HG03159 (cell line): ENCODE measurements around the gene NOSTRIN.
"Not testable (repeated sequence)": the region's sequence is repeated elsewhere in the genome, so short reads cannot be mapped to it uniquely, and the experiment has no call there.

Source experiments
- ATAC-seq: cut with Tn5 transposase; IDR thresholded peaks from one replicate; pipeline ENCODE4 v1.9.1; 2021; ENCODE audit warnings: mild to moderate bottlenecking, moderate library complexity; ENCODE audit not compliant: unreplicated experiment

The NOSTRIN gene

GRCh38 chr2:168816369-168816768 is 13.9 kb downstream of the NOSTRIN start:
- ATAC-seq = no peak

DNA sequence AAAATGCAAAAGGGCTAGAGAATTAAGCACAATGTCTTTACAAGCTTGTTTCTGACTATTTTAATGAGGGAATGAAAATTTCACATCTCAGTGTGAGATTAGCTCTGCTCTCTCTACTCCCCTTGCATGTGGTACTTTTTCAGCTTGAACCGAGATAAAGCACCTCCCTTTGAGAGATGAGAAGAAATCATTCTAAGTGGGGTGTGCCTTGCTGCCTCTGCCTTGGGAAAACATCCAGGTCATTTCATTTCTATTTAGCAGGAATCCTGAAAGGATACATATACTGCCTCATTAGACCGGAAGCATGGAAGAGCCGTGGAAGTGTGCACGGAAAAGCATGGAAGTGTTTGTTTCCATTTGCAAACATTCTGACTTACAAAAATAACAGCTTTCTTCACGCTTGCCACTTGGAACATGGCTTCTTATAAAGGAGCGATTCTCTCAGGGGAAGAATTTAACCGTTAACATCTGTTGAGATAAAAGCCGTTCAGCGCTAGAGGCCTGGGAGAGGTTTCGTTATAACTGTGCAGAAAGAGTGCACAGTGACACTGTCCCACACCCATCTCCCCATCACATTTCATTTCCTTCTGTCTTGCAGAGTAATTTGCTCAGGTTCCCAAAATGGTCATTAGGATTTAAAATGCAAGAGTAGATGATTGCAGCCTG is 16.7 kb downstream of the NOSTRIN start:
- no peak for ATAC-seq

DNA sequence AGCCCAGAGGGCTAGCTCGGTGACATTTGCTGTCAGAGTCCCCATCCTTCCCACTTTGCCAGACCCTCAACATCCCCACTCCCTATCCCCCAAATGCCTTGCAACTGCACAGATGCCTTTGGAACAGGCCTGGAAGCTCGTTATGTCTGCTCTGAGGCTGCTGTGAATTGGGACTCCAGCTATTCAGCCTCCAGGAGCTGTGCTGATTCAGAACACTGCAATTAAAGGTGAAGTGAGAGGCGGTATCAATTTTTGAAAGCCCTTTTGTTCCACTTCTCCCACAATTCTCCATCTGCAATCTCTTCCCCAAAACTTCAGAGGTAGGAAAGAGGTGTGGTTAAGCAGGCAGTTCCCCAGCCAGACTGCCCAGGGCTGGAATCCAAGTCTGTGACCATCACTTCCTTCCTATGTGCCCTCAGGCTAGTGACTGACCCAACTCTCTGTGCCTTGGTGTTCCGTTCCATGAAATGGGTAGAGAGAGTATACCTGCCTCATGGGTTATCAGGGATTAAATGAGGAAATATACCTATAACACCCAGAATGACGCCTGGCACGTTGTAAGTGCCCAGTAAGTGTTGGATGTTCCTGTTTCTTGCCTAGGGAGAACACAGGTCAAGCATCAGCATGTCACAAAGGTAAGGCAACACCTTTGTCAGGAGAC is 17.5 kb downstream of the NOSTRIN start:
- no peak for ATAC-seq

DNA sequence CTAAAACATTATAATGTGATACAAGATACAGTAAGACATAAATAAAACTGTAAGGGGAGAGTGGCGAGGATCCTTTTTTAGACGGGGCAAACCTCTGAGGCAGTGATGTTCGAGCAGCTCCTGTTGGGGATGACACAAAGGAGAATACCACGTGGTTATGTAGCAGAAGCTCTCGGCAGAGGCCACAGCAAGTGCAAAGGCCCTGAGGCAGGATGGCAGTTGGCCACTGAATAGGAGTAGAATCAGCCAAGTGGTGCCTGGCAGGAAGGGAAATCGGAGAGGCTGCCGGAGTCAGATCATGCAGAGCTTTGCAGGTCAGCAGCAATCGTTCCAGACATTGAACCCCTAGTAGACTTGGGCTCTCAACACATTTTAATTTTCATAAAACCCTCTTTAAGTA is 19.1 kb downstream of the NOSTRIN start:
- ATAC-seq = no peak

DNA sequence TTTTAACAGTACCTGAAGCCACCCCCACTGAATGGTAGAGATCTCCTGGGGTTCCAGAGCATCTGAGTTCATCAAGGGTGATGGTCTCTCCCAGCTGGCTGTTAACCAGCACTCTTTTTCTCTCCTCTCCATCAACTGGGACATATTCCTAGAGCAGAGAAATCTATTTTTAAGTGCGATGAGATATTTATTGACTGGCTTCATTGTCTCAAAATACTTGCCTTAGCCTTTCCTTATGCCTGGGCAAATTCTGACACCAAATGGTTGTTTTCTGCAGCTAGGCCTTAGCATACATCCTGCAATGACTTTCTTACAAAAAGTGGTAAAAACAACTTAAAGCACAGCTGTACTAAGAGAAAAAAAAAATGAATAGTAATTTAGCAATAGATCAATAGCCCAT is 19.6 kb downstream of the NOSTRIN start:
- no peak for ATAC-seq

DNA sequence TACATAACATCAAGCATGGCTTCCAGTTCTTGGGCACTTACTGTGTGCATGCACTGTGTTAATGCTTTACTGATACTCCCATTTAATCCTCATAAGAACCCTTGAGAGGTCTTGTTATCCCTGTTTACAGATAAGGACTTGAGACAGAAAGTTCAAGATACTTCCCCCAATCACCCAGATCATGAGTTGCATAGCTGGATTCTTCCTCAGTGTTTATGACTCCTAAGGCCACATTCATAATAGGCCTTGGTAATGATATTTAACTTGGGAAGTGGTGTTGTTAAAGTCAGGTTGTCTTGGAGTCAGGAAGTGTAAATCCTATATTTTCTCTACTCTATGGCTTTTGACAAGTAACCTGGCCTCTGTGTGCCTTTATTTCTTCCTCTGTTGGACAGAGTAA is 22.7 kb downstream of the NOSTRIN start:
- no peak for ATAC-seq

DNA sequence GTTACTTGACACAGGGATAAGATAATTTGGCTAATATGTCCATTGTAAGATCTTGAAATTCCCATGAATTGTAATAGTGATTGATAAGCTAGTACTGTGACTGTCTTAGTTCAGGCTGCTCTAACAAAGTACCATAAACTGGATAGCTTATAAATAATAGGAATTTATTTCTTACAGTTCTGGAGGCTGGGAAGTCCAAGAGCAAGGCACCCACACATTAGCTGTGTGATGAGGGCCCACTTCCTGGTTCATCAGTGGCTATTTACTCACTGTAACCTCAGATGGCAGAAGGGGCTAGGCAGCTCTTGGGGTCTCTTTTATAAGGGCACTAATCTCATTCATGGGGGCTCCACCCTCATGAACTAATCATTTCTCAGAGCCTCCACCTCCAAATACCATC is 28.5 kb downstream of the NOSTRIN start:
- no peak for ATAC-seq

DNA sequence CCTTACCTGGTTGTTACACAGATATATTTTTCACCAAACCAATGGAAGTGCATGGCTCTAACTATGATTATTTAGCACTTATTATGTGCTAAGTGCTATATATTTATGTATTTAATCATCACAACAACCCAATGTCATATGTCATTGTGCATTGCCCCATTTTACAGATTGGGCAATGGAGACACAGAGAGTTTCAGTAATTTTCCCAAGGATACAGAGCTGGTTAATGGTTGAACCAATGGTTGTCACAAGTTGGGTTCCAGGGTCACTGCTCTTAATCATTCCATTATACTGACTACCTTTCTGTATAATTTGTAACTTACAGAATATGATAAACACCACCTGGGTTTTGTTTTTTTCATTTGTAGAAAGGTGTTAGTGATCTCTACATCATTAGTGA is 29.2 kb downstream of the NOSTRIN start:
- ATAC-seq = no peak

DNA sequence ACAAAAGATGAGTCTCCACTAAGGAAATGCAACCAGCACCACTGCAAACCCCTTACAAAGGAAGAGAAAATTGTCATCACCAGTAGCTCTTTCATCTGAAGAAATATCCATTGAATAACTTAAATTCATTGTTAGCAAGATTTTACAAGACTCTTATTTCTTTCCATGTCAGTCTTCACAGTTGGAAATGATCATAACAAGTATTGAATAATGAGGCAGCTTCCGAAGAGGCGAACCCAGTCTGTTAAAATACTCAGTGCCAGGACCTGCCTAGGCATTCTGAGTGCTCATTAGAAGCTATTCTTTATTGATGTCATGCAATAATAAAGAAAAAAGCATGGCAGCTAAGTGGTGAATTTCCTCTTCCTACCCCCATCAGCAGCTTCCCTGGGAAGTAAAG is 33.5 kb downstream of the NOSTRIN start:
- ATAC-seq = no peak

DNA sequence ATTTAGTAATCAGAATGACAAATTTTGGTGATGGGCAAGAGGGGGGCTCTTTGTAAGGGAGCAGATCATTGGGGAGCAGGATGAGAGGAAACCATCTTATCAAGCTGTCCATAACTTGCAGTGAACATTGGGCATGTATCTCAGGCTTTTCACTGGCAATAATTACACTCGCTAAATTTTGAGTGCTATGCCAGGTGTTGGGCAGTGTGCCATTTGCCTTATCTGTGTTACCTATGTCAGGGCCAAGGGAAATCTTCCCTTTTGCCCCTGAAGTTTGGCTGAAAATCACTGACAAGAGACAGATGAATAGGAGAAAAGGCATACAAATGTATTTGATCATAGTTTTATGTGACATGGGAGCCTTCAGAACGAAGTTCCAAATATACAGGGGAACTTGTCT is 39.0 kb downstream of the NOSTRIN start:
- ATAC-seq = no peak

- ATAC-seq = no peak
Measured at GRCh38 chr2:168843253-168843652, 40.8 kb downstream of the NOSTRIN start.

GRCh38 chr2:168848225-168848624 is 45.8 kb downstream of the NOSTRIN start:
- no peak for ATAC-seq

DNA sequence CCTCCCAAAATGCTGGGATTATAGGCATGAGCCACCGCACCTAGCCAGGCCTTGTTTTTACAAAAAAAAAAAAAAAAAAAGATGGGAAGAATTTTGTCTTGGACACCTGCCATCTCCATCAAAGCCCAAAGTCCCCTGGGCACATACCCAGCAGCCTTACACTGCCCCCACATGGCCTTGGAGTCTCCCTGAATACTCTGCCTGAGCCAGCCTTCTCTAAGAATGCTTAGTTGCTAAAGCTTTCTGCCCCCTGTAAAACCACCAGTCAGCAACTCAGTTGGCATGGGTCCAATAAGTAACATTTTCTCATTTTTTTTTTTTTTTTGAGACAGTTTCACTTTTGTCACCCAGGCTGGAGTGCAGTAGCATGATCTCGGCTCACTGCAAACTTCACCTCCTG is 47.2 kb downstream of the NOSTRIN start:
- no peak for ATAC-seq

DNA sequence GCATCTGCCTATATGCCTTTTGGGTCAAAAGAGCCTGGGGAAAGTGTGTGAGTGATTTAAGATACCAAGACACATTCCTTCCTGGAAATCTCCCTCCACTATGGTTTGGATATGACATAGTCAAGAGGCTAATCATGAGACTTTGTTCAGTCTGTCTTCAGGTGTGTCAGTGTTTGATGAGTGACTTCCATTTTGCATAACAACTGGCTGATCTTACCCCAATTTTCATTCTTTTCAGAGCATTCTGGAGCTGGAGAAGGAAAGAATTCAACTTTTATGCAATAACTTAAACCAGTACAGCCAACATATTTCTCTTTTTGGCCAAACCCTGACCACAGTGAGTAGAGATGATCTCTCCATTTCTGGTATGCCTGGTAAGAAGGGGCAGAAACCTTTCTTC is 48.4 kb downstream of the NOSTRIN start:
- no peak for ATAC-seq

GRCh38 chr2:168851674-168852320 is 49.4 kb downstream of the NOSTRIN start:
- no peak for ATAC-seq

DNA sequence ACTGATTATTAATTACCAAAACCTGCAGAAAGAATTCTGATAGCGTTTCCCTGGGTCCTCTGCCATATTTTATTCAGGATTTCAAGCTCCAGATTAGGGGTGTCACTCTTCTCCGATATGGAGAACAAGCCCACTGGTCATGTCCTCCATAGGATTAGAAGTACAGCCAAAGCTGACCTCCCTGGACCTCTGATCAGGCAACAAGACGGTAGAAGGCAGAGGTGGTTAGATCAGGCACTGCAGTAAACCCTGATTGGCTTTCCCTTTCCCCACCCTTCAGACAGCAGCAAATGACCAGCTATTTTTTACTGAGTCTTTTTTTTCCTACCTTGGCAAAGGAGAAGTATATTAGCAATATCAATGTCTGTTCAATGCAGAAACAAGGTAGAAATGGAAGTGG is 50.0 kb downstream of the NOSTRIN start:
- no peak for ATAC-seq

DNA sequence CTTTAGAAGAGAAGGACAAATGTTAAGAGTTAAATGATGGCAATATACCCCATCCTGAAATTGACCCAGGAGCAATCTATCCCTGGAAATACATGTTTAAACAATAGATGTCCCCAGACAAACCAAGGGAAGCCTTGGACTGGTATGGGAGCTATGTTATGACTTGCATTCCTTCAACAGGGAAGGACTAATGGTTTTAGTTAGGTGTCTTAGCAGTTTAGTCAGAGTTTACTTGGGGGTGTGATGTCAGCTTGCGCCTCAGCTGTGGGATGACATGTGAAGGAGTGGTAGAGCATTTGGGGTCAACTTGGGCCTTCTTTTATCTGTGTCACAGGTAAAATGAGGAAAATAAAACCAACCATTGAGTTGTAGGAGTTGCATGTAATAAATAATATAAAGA is 51.0 kb downstream of the NOSTRIN start:
- ATAC-seq = no peak

- no peak for ATAC-seq
Measured at GRCh38 chr2:168854651-168855050, 52.2 kb downstream of the NOSTRIN start.

DNA sequence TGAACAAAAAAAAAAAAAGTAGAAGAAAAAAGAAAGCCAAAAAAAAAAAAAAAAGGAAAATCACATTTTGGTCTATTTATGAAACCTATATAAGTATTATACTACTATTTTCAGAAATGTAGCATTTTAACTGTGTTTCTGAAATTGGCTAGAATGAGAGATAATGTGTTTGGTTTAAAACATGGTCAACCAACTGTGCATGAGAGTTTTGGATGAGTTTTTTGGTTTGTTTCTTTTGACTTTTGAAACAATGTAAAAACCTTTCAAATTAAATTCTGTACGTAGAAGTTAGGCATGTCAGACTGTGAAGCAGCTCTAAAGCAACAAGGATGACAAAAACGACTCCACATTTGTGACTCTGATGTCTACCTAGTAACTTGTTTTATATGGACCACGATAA is 53.2 kb downstream of the NOSTRIN start:
- ATAC-seq = no peak

DNA sequence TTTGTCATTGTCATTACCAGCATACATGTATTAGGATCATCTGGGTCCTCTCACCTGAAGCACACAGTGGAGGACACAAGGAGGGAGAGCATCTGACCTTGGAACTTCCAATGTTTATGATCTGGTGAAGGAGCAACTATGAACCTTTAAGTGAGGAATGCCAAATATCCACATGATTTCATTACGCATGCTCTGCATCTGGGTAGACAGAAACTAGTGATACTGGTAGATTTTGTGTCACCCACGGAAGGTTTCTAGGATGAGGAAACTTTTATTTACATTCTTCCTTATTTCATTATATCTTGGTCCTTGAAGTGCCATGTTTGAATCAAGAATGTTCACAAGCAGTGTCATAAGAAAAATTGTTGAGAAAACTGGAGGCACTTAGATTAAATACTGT is 55.7 kb downstream of the NOSTRIN start:
- ATAC-seq = no peak

- not testable (repeated sequence) for ATAC-seq
Measured at GRCh38 chr2:168867164-168867563, 64.7 kb downstream of the NOSTRIN start.

- not testable (repeated sequence) for ATAC-seq
Measured at GRCh38 chr2:168870369-168870768, 67.9 kb downstream of the NOSTRIN start.
